ENCODE results near the gene CNRIP1.

The CNRIP1 gene

DNA sequence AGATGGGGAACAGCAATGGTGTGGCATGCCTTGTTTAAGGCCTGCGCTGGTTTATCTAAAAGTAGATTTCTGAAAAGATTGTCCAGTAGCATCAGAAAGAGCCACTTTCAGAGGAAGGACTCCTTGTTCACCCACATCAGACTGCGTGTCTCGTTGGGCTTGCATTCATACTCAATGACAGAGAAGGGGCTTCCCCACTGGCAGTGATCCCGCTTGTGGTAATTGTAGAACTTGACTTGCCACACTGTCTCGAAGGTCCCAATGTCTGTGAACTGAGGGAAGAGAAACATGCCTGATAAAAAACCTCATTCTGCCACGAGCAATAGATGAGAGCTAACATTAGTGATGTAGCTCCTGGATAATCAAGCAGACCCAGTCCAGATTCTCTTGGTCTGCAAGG is 26.0 kb downstream of the CNRIP1 start:
- 96% methylated on average over 6 of the region's 6 CpGs for WGBS
- H3K27ac ChIP-seq (ENCODE audit: low read length, poor library complexity, severe bottlenecking) = no peak overlapping the region

DNA sequence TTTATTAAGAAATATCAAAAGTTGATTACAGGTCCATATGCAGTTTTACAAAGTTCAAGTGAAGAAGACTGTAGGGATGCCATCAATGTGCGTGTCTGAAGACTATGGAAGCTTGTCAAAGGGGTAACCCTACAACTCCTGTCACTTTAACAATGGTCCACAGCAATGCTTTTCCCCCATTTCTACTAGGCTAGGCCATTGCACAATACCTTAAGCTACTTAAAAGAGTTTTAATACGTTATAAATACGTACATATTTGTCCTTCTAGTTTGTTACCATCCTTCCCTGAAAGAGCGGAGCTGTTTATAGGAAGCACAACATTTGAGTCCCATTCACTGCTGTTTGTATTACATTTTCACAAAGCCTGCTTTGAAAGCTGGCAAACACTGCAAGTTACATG is 26.7 kb downstream of the CNRIP1 start:
- Histone ChIP-seq H3K14ac (ENCODE audit: low read length in 2 of 2) (no peak overlapping the region), H2AK5ac (ENCODE audit: low read length, severe bottlenecking) (no peak overlapping the region), H2BK120ac (ENCODE audit: low read depth, low read length) (no peak overlapping the region), H4K8ac (ENCODE audit: low read length) (no peak overlapping the region), H3K4ac (ENCODE audit: low read depth in 1 of 2, low read length in 2 of 2) (no peak overlapping the region), H3K4me3 (ENCODE audit: insufficient read depth in 1 of 2, low read depth in 1 of 2, low read length in 2 of 2) (no peak overlapping the region), H3K4me2 (ENCODE audit: low read length, poor library complexity, severe bottlenecking) (no peak overlapping the region), H3K27ac (ENCODE audit: low read length, poor library complexity, severe bottlenecking) (no peak overlapping the region), H3K23ac (ENCODE audit: low read length in 2 of 2) (no peak overlapping the region), H3K9ac (ENCODE audit: low read length) (no peak overlapping the region), H2BK12ac (ENCODE audit: low read length in 2 of 2) (no peak overlapping the region), H4K91ac (ENCODE audit: low read length) (no peak overlapping the region), H3K27me3 (ENCODE audit: control insufficient read depth in 1 of 2, insufficient read depth in 1 of 2, low read length in 2 of 2) (no peaks in the 10 kb centered on the region), H3K79me1 (replicated peaks; ENCODE audit: low read length, poor library complexity, severe bottlenecking) (no peaks in the 10 kb centered on the region), H3K9me3 (ENCODE audit: control insufficient read depth, low read length) (no peaks in the 10 kb centered on the region), H2AFZ (ENCODE audit: low read depth, low read length) (no peak overlapping the region), H2BK15ac (ENCODE audit: low read depth, poor library complexity, severe bottlenecking) (no peak overlapping the region), H2BK5ac (ENCODE audit: low read depth, low read length, poor library complexity, severe bottlenecking) (no peak overlapping the region), H3K4me1 (ENCODE audit: control insufficient read depth, insufficient read depth, low read depth, low read length) (no peaks in the 10 kb centered on the region), H3K18ac (ENCODE audit: low read depth in 1 of 2, low read length in 2 of 2) (no peak overlapping the region), H3K36me3 (ENCODE audit: control insufficient read depth in 1 of 2, insufficient read depth in 2 of 2, low read depth in 1 of 2, low read length in 2 of 2) (peaks cover 0 to 10% of the 10 kb centered on the region in 2 experiments)
- 97% methylated on average over 4 of the region's 4 CpGs for WGBS
- DNase-seq = no peak

More for the DNA sequence above, 26.0 kb downstream of the CNRIP1 start:
- Histone ChIP-seq H3K23ac (ENCODE audit: low read length in 2 of 2) (no peak overlapping the region), H2BK120ac (ENCODE audit: low read depth, low read length) (no peak overlapping the region), H3K4me2 (ENCODE audit: low read length, poor library complexity, severe bottlenecking) (no peak overlapping the region), H4K8ac (ENCODE audit: low read length) (peak overlapping the region; percentile 60), H2AK5ac (ENCODE audit: low read length, severe bottlenecking) (no peak overlapping the region), H3K9ac (ENCODE audit: low read length) (no peak overlapping the region), H2BK5ac (ENCODE audit: low read depth, low read length, poor library complexity, severe bottlenecking) (no peak overlapping the region), H3K36me3 (ENCODE audit: control insufficient read depth in 1 of 2, insufficient read depth in 2 of 2, low read depth in 1 of 2, low read length in 2 of 2) (peaks cover 0 to 10% of the 10 kb centered on the region in 2 experiments), H3K79me1 (replicated peaks; ENCODE audit: low read length, poor library complexity, severe bottlenecking) (no peaks in the 10 kb centered on the region), H2BK12ac (ENCODE audit: low read length in 2 of 2) (no peak overlapping the region), H4K91ac (ENCODE audit: low read length) (no peak overlapping the region), H3K18ac (ENCODE audit: low read depth in 1 of 2, low read length in 2 of 2) (no peak overlapping the region), H3K4ac (ENCODE audit: low read depth in 1 of 2, low read length in 2 of 2) (no peak overlapping the region), H3K27me3 (ENCODE audit: control insufficient read depth in 1 of 2, insufficient read depth in 1 of 2, low read length in 2 of 2) (no peaks in the 10 kb centered on the region), H3K14ac (ENCODE audit: low read length in 2 of 2) (no peak overlapping the region), H3K9me3 (ENCODE audit: control insufficient read depth, low read length) (no peaks in the 10 kb centered on the region), H2BK15ac (ENCODE audit: low read depth, poor library complexity, severe bottlenecking) (no peak overlapping the region), H3K4me3 (ENCODE audit: insufficient read depth in 1 of 2, low read depth in 1 of 2, low read length in 2 of 2) (no peak overlapping the region), H3K4me1 (ENCODE audit: control insufficient read depth, insufficient read depth, low read depth, low read length) (no peaks in the 10 kb centered on the region), H2AFZ (ENCODE audit: low read depth, low read length) (no peak overlapping the region)
- DNase-seq = no peak

DNA sequence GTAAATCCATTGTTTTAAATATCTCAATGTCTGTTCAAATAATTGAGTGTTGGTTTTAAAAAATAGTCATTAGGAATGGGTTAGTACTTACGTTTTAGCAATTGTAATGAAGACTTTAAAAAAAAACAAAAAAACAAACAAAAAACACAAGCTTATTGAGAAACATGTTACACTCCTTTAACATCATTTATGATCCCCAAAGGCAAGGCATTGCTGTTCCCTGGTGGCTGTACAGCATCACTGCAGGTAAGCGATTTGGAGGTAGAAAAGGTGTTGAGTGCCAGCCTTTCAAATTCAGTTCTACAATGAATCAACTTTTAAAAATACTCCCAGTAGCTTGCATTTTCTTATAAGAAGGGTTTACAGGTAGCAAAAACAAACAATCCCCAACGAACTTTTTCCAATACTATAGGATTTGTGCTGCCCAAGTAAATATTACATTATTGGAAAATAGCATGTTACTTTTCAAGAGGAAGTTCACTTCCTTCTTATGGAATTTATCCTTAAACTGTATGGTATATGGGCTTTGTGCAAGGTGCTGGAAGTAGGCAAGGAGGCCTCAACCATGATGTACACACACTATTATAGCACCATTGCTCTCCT is 27.5 kb downstream of the CNRIP1 start:
- Histone ChIP-seq H3K18ac (ENCODE audit: low read depth in 1 of 2, low read length in 2 of 2) (no peak overlapping the region), H3K79me1 (replicated peaks; ENCODE audit: low read length, poor library complexity, severe bottlenecking) (no peaks in the 10 kb centered on the region), H3K14ac (ENCODE audit: low read length in 2 of 2) (no peak overlapping the region), H3K4ac (ENCODE audit: low read depth in 1 of 2, low read length in 2 of 2) (no peak overlapping the region), H4K8ac (ENCODE audit: low read length) (no peak overlapping the region), H3K9me3 (ENCODE audit: control insufficient read depth, low read length) (no peaks in the 10 kb centered on the region), H2BK120ac (ENCODE audit: low read depth, low read length) (no peak overlapping the region), H3K27ac (ENCODE audit: low read length, poor library complexity, severe bottlenecking) (no peak overlapping the region), H3K4me3 (ENCODE audit: insufficient read depth in 1 of 2, low read depth in 1 of 2, low read length in 2 of 2) (no peak overlapping the region), H2AK5ac (ENCODE audit: low read length, severe bottlenecking) (no peak overlapping the region), H3K27me3 (ENCODE audit: control insufficient read depth in 1 of 2, insufficient read depth in 1 of 2, low read length in 2 of 2) (no peaks in the 10 kb centered on the region), H3K4me1 (ENCODE audit: control insufficient read depth, insufficient read depth, low read depth, low read length) (no peaks in the 10 kb centered on the region), H2BK15ac (ENCODE audit: low read depth, poor library complexity, severe bottlenecking) (no peak overlapping the region), H2BK5ac (ENCODE audit: low read depth, low read length, poor library complexity, severe bottlenecking) (no peak overlapping the region), H3K23ac (ENCODE audit: low read length in 2 of 2) (no peak overlapping the region), H3K4me2 (ENCODE audit: low read length, poor library complexity, severe bottlenecking) (no peak overlapping the region), H2AFZ (ENCODE audit: low read depth, low read length) (no peak overlapping the region), H3K36me3 (ENCODE audit: control insufficient read depth in 1 of 2, insufficient read depth in 2 of 2, low read depth in 1 of 2, low read length in 2 of 2) (peaks cover 0 to 10% of the 10 kb centered on the region in 2 experiments), H4K91ac (ENCODE audit: low read length) (no peak overlapping the region), H2BK12ac (ENCODE audit: low read length in 2 of 2) (no peak overlapping the region), H3K9ac (ENCODE audit: low read length) (no peak overlapping the region)
- no CpG with 5 or more reads among the region's 3 CpGs for WGBS
- peak; percentile 40 for DNase-seq

DNA sequence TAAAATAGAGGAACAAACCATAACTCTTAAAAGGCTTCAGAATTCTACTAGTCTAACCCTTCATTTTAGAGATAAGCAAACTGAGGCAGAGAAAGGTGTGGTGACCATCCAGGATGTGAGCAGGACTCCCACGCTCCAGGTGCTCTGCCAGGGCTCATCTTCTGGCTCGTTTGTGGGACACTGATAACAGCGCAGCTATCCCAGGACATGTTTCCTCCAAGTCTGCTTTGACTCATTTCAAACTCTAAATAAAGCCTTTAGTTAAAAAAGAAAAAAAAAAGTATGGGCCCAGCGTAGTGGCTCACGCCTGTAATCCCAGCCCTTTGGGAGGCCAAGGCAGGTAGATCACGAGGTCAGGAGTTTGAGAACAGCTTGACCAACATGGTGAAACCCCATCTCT is 28.4 kb downstream of the CNRIP1 start:
- Histone ChIP-seq H2BK5ac (ENCODE audit: low read depth, low read length, poor library complexity, severe bottlenecking) (no peak overlapping the region), H3K23ac (ENCODE audit: low read length in 2 of 2) (no peak overlapping the region), H3K4me1 (ENCODE audit: control insufficient read depth, insufficient read depth, low read depth, low read length) (no peaks in the 10 kb centered on the region), H2AFZ (ENCODE audit: low read depth, low read length) (no peak overlapping the region), H4K91ac (ENCODE audit: low read length) (no peak overlapping the region), H2BK12ac (ENCODE audit: low read length in 2 of 2) (no peak overlapping the region), H3K9me3 (ENCODE audit: control insufficient read depth, low read length) (no peaks in the 10 kb centered on the region), H2BK120ac (ENCODE audit: low read depth, low read length) (no peak overlapping the region), H3K4ac (ENCODE audit: low read depth in 1 of 2, low read length in 2 of 2) (no peak overlapping the region), H3K4me3 (ENCODE audit: insufficient read depth in 1 of 2, low read depth in 1 of 2, low read length in 2 of 2) (no peak overlapping the region), H3K9ac (ENCODE audit: low read length) (no peak overlapping the region), H3K36me3 (ENCODE audit: control insufficient read depth in 1 of 2, insufficient read depth in 2 of 2, low read depth in 1 of 2, low read length in 2 of 2) (peaks cover 0 to 10% of the 10 kb centered on the region in 2 experiments), H2AK5ac (ENCODE audit: low read length, severe bottlenecking) (no peak overlapping the region), H3K27ac (ENCODE audit: low read length, poor library complexity, severe bottlenecking) (no peak overlapping the region), H3K27me3 (ENCODE audit: control insufficient read depth in 1 of 2, insufficient read depth in 1 of 2, low read length in 2 of 2) (no peaks in the 10 kb centered on the region), H3K79me1 (replicated peaks; ENCODE audit: low read length, poor library complexity, severe bottlenecking) (no peaks in the 10 kb centered on the region), H3K18ac (ENCODE audit: low read depth in 1 of 2, low read length in 2 of 2) (no peak overlapping the region), H4K8ac (ENCODE audit: low read length) (no peak overlapping the region), H3K4me2 (ENCODE audit: low read length, poor library complexity, severe bottlenecking) (no peak overlapping the region), H3K14ac (ENCODE audit: low read length in 2 of 2) (no peak overlapping the region), H2BK15ac (ENCODE audit: low read depth, poor library complexity, severe bottlenecking) (no peak overlapping the region)
- no peak for DNase-seq
- WGBS = 61% methylated on average over 3 of the region's 6 CpGs
